ENCODE measurements around the gene PPP1R1B.

PPP1R1B gene

GRCh38 chr17:39658760-39659159 lies 32.0 kb downstream of the PPP1R1B start:
- DNase-seq = no peak

- no peak for DNase-seq
These were observed 32.7 kb downstream of the PPP1R1B start for GRCh38 chr17:39659279-39660010.

GRCh38 chr17:39660011-39660360 lies 33.2 kb downstream of the PPP1R1B start:
- DNase-seq = no peak

GRCh38 chr17:39660397-39661385 lies 33.9 kb downstream of the PPP1R1B start:
- DNase-seq = no peak

- no peak for DNase-seq
These were observed 35.2 kb downstream of the PPP1R1B start for GRCh38 chr17:39661744-39662541.

- no peak for DNase-seq
These were observed 36.0 kb downstream of the PPP1R1B start for GRCh38 chr17:39662551-39663339.

- no peak for DNase-seq
These were observed 36.6 kb downstream of the PPP1R1B start for GRCh38 chr17:39663340-39663687.

- DNase-seq = no peak
These were observed 37.2 kb downstream of the PPP1R1B start for GRCh38 chr17:39663688-39664580.

GRCh38 chr17:39664581-39665561 lies 38.1 kb downstream of the PPP1R1B start, which contains the start of gene TCAP:
Gene TCAP, plus strand, starts transcription at chr17:39665349. Its CDS starts 11 bp downstream, at chr17:39665360.
- no peak for DNase-seq

- DNase-seq = no peak
These were observed 39.0 kb downstream of the PPP1R1B start for GRCh38 chr17:39665642-39666224.

- no peak for DNase-seq
These were observed 39.5 kb downstream of the PPP1R1B start for GRCh38 chr17:39666231-39666600.

- no peak for DNase-seq
These were observed 40.0 kb downstream of the PPP1R1B start for GRCh38 chr17:39666601-39667261.

GRCh38 chr17:39667262-39667944 lies 40.7 kb downstream of the PPP1R1B start:
- no peak for DNase-seq

- peak; percentile 42 for DNase-seq
These were observed 41.5 kb downstream of the PPP1R1B start, which contains the start of gene PNMT for GRCh38 chr17:39667945-39668924. Gene PNMT, plus strand, starts transcription at chr17:39668453. Its CDS starts 23 bp downstream, at chr17:39668476.

GRCh38 chr17:39669897-39670735 lies 43.4 kb downstream of the PPP1R1B start:
- DNase-seq = no peak

GRCh38 chr17:39670746-39671145 lies 44.0 kb downstream of the PPP1R1B start:
- DNase-seq = no peak
